Stimulated activated CD8-positive, alpha-beta memory T cell treated with anti-CD3 and anti-CD28 coated beads, Interleukin-12 subunit alpha, Interleukin-12 subunit beta, amount 100 ng/mL, for 1 hour (primary cell): Measurements from ENCODE around the gene C19orf85.
"Not testable (repeated sequence)": the region's sequence is repeated elsewhere in the genome, so short reads cannot be mapped to it uniquely, and the experiment has no call there.

Source experiments
- DNase-seq: peaks from one replicate; pipeline ENCODE4 v3.0.0-alpha.2; 2020; ENCODE audit warnings: low read depth

C19orf85 gene

GRCh38 chr19:55457683-55458457 is 6.7 kb downstream of the C19orf85 start:
- DNase-seq: no peak

DNA sequence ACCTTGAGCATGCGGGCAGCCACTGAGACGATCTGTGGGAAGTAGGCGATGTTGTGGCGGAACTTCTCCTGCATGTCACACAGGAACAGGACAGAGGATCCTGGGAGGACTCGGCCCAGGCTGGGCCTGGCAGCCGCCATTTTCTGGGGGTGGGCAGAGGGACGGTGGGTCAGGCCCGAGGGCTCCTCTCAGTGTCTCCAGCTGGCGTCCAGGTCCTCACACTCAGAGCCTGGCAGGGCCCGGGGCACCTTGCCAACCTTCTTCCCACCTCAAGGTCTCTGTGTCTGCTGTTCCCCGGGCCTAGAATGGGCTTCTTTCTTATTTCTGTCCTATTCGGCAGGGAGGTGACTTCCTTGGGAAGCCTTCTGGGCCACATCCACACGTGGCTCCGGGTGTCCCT is 8.2 kb downstream of the C19orf85 start:
- DNase-seq: no peak

- DNase-seq: no peak
Measured at GRCh38 chr19:55455576-55456235, 8.8 kb downstream of the C19orf85 start.

DNA sequence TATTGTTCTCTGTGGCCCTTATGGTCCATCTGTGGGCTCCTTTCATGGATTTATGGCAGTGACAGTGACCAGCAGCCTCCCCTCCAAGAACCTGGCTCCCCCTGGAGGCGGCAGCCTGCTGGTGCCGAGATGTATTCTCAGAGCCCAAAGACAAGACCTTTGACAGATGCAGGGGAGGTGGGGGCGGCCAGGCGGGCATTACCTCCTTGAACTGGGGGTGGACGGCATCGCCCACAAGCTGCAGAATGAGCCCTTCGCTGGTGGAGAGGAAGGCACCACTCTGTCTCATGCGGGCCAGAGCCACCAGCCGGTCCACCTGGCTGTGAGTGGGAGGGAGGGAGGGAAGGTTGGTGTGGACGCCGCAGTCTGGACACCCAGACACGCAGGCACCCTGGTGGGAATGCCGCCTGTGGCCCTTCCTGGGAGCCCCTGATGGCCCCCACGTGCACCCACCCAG is 9.7 kb downstream of the C19orf85 start:
- no peak for DNase-seq

GRCh38 chr19:55453511-55454260 is 10.9 kb downstream of the C19orf85 start:
- no peak for DNase-seq

DNA sequence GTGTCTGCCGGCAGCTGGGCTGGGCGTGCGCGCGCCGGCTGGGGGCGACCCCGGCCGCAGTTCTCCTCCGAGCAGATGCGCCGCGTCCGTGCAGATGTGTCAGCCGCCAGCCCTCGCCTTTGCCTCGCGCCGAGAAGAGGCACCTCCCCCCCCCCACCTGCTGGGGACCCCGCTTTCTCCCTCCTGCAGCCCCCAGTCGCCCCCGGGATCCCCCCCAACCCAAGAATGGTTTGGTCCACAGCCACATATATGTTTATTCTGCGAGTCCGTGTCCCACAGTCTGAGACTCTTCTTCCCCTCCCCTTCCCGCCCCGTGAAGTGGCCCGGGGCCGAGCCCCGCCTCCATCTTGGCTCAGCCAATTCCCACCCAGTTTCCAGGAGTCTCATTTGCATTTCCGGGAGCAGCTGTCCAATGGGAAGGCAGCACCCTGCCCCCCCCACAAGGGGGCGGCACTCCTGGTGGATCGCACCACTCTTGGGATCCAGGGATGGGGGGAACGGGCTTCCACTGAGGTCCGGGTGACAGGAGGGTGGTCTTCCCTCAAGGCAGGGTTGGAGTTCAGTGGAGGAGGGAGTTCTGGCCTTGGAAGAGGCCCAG is 11.7 kb downstream of the C19orf85 start:
- no peak for DNase-seq

DNA sequence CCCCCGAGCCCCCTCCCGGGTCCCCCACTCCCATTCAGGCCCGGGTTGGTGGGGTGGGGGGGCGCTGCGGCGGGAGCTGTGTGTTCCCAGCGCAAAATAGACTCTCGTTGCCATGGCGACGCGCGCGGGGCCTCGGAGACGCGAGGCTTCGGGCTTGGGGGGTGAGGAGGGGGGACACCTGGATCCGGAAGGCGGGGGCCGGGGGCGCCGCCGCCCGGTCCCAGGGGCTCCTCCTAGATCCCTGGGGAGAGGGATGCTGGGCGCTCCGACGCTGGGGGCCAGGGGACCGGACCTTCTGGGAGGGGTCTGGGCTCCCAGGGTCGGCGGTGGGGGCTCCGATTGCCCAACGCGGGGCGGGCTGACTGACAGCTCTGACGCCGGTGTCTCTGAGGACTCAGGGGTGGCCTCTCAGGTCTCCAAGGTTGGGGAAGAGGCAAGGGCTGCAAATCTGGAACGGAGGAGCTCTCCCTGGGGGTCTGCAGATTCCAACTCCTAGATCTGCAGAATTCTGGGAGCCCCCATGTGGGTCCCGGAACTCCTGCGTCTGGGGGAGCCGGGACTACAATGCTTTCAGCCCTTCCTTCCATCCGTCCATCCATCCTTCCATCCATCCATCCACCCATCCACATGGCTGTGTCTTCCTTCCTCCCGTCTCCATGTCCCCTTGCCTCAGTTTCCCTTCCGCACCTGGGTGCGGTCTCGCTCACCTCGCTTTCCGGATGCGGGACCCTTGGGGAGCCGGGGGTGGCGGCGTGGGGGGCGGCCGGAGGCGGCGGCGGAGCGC is 12.4 kb downstream of the C19orf85 start:
- DNase-seq: no peak

DNA sequence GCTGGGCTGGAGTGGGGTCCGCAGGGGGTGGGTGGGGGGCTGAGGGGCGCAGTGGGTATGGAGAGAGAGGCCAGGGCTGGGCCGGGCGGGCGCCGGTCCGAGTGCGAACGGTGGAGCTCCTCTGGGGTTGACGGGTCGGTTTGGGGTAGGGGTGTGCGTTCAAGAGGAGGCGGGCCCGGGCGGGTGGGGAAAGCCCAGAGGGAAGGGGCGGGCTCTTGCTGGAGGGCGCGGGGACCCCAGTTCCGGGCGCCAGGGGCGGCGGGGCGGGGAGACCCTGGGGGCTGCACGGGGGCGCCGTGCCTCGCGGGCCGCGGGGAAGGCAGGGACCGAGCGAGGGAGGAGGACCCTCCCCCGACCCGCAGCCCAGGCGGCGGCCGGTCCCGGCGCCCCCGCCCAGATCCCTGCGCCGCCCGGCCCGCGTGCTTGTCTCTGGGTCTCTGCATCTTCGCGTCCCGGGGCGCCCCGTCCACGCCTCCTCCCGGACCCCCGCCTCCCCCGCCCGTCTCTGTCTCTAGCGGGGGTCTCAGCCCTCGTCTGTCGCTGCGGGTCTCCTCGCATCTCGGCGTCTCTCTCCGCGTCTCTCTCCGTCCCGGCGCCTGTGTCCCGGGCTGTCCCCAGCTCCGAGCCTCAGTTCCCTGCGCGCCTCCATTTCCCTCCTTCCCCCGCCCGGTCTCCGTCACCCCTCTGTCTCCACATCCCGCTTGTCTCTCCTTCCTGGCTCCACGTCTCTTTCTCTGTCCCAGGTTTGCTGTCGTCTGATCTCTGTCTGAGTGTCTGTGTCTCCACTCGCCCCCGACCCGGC is 13.2 kb downstream of the C19orf85 start:
- DNase-seq: no peak

DNA sequence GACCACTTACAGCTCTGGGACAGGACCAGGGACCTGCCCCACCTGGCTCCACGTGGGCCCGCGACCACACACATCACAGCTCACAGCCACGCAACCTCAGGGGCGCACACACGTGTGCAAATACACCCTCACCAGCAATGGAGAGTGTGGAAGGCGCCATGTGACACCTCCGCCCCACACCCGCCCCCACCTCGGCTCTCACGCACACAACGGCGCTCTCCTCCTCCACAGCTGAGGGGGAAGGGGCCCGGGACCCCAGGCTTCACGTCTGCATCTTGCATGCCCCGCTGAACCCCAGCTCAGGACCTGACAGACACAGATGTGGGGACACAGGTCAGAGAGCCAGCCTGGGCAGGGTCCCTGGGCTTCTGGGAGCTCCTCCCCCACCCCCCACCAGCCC is 15.1 kb downstream of the C19orf85 start:
- no peak for DNase-seq

GRCh38 chr19:55448175-55448490 is 16.4 kb downstream of the C19orf85 start:
- DNase-seq: not testable (repeated sequence)

GRCh38 chr19:55447421-55448174 is 17.0 kb downstream of the C19orf85 start:
- DNase-seq: no peak

DNA sequence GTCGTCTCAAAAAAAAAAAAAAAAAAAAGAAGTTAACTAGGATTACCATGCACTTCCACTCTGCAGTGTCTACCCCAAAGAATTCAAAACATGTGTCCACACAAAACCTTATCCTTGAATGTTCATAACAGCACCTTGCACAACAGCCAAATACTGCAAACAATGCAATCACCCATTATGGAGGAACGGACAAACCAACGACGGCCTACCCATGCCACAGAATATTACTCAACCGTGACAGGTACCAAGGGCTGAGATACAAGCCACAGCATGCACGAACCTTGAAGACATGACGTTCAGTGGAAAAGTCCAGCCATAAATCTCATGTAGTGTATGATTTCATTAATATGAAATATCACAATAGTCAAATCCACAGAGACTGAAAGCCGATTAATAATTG is 18.5 kb downstream of the C19orf85 start:
- no peak for DNase-seq

DNA sequence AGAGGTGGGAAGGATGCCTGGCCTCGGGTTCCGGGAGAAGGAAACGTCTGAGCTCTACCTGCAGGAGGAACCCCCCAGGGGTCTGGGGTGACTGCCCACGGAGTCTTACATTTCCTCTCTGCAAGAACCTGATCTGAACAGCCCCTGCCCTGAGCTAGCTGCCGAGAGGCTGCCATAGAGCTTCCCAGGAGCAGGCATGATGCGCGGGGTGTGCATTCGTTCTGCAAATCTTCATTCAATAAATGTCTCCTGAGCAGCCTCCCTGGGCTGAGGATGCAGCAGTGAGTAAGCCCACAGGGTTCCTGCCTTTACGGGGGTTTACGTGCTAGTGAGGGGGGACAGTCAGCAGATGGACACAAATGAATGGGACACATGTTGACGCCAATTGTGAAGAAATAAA is 19.9 kb downstream of the C19orf85 start:
- no peak for DNase-seq

- no peak for DNase-seq
Measured at GRCh38 chr19:55443824-55444480, 20.6 kb downstream of the C19orf85 start.

GRCh38 chr19:55443045-55443823 is 21.3 kb downstream of the C19orf85 start, which contains the start of gene SHISA7:
Gene SHISA7 (minus strand): TSS chr19:55443300. CDS start chr19:55442863, 437 bp downstream.
- no peak for DNase-seq

DNA sequence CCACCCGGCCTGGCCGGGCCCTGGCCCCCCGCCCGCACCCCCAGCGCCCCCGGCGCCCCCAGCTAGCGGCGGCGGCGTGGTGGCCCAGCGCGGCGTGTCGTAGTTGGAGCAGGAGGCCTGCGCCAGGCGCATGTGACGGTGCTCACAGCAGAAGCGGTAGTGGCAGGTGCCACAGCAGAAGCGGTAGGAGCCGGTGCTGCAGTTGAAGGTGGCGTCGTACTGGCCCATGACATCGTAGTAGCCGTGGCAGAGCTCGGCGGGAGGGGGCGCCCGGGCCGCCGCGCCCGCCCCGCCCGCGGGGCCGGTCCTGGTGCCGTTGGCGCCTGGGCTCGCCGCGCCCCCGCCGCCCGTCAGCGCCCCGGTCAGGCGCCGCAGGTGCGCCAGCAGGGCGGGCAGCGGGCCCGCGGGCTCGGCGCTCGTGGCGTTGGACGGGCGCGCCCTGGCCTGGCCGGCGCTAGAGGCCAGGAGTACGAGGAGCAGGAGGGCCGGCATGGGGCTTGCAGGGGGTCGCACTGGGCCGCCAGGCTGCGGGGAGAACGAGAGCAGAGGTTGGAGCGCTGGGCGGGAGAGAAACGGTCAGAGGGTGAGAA is 22.1 kb downstream of the C19orf85 start:
- no peak for DNase-seq

- no peak for DNase-seq
Measured at GRCh38 chr19:55441692-55442321, 22.7 kb downstream of the C19orf85 start.

DNA sequence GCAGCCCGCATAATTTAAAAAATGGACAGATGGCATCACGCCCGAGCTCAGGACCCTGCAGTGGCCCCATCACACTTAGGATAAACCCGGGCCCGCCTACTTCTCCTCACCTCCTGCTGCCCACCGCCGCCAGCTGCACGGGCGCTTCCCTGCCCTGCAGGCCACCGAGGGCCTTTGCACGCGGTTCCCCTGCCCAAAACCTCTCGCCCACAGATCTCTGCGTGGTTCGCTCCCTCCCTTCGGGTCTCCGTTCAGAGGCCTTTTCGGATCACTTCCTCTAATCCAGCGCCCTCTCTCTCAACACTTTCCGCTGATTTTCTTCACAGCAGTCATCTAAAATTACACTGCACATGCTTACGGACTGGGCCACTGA is 23.2 kb downstream of the C19orf85 start:
- DNase-seq: no peak
